Right lobe of liver (tissue), 6 donors: Measurements from ENCODE around the gene SYNGR1. TPM values are rescaled to one million over a fixed set of nuclear protein-coding genes. Genes with fewer than 3 reads are reported as not detected.
A peak's percentile ranks its signal among the peaks of the same experiment; 100 is the strongest.

Source experiments
- ATAC-seq, 4 donors: fragments of 200-7000 bp; cut with Tn5 transposase; one replicate each; pipeline ENCODE4 v1.9.1; 2020; ENCODE audit warnings: mild to moderate bottlenecking in 4 of 4, moderate library complexity in 4 of 4
- DNase-seq, 3 donors: peaks; one replicate each; pipeline ENCODE4 v3.0.0-alpha.2; 2020
- H3K27ac ChIP-seq, 3 donors: fragments of 200-600 bp; one replicate each; pipeline ENCODE4 v1.8.0; 2022
- H3K27me3 ChIP-seq, 2 donors: fragments of 200-600 bp; one replicate each; pipeline ENCODE4 v1.8.0; 2022
- H3K36me3 ChIP-seq, 4 donors: fragments of 200-600 bp; sonication (generic) in 1 of 4; one replicate each; pipeline versions ENCODE4 v1.5.1 to v1.8.0; 2017 to 2022; ENCODE audit warnings: control low read depth in 1 of 4
- H3K4me1 ChIP-seq, 4 donors: fragments of 200-600 bp; sonication (generic) in 1 of 4; one replicate each; pipeline versions ENCODE4 v1.5.1 to v1.8.0; 2017 to 2022; ENCODE audit warnings: control low read depth in 1 of 4
- H3K4me3 ChIP-seq, 3 donors: fragments of 200-600 bp; one replicate each; pipeline ENCODE4 v1.8.0; 2022
- H3K9me3 ChIP-seq, 4 donors: fragments of 200-600 bp; sonication (generic) in 1 of 4; one replicate each; pipeline versions ENCODE4 v1.5.1 to v1.8.0; 2017 to 2022; ENCODE audit warnings: control low read depth in 1 of 4
- POLR2A ChIP-seq: fragments of 450-650 bp; IDR thresholded peaks from one replicate; pipeline ENCODE4 v1.6.1; 2017; ENCODE audit warnings: antibody characterized with exemption, mild to moderate bottlenecking
- WGBS: methylation state at CpG from one replicate; pipeline ENCODE4 v1.1.6; 2018; ENCODE audit warnings: low coverage, low lambda C conversion rate; ENCODE audit not compliant: insufficient coverage; ENCODE audit errors: missing lambda C conversion rate; 5-methylcytosine and 5-hydroxymethylcytosine counted together
- intact Hi-C, 2 donors: fragments of 100-400 bp; cut with DNase I; formaldehyde crosslinking; loops; one replicate each; pipeline versions ENCODE4 v1.11.2 to v1.14.1; 2022
- total RNA-seq, 6 experiments: library from RNA; depleted of rRNA in 2 of 6; stranded (reverse); fragments of >200 nt in 2 of 6; fragmentation: NEBNext Ultra II Directional in 3 of 6; extraction: Animal tissue kit (Norgen Biotek cat#: 25700) in 3 of 6; gene quantifications; one replicate each; pipeline versions ENCODE4 v1.1.0 to v1.2.4, GENCODE V29; 2016 to 2023
- TF ChIP-seq, protein P1 (sequence below), 4 donors: fragments of 200-600 bp in 3 of 4; fragments of 450-650 bp in 1 of 4; IDR thresholded peaks; one replicate each; pipeline versions ENCODE4 v1.5.1 to v1.8.0; 2016 to 2022; ENCODE audit warnings: antibody characterized with exemption in 4 of 4, mild to moderate bottlenecking in 2 of 4
- donor health status: DM: no; HTN: yes; CAD: no.
- donor health status: DM: no; HTN: no; CAD: no.
- donor health status: DM: no; HTN: no; CAD: no.
- donor health status: DM: no; HTN: yes; CAD: no.
- donor health status: DM: no; HTN: yes; CAD: no.

SYNGR1 gene
- total RNA-seq, 6 experiments from 2014 or later: 0.74 to 3.2 (median 2.2) TPM

- DNase-seq: no peak
- H3K4me1 ChIP-seq: peaks cover 0 to 4% (median 0%) of the 10 kb centered on the region in 4 donors
- no peak overlapping the region for H3K27ac ChIP-seq
- intact Hi-C loops: no loop called here
- TF ChIP-seq, protein P1, sequence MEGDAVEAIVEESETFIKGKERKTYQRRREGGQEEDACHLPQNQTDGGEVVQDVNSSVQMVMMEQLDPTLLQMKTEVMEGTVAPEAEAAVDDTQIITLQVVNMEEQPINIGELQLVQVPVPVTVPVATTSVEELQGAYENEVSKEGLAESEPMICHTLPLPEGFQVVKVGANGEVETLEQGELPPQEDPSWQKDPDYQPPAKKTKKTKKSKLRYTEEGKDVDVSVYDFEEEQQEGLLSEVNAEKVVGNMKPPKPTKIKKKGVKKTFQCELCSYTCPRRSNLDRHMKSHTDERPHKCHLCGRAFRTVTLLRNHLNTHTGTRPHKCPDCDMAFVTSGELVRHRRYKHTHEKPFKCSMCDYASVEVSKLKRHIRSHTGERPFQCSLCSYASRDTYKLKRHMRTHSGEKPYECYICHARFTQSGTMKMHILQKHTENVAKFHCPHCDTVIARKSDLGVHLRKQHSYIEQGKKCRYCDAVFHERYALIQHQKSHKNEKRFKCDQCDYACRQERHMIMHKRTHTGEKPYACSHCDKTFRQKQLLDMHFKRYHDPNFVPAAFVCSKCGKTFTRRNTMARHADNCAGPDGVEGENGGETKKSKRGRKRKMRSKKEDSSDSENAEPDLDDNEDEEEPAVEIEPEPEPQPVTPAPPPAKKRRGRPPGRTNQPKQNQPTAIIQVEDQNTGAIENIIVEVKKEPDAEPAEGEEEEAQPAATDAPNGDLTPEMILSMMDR (IDR thresholded peaks at IDR 0.05): no peak
- no peak for TF ChIP-seq POLR2A
- H3K4me3 ChIP-seq: no peak overlapping the region
- H3K27me3 ChIP-seq: no peaks in the 10 kb centered on the region
- 47% methylated on average over 9 of the region's 9 CpGs for WGBS
- H3K9me3 ChIP-seq: no peaks in the 10 kb centered on the region
- H3K36me3 ChIP-seq: no peaks in the 10 kb centered on the region
- peak; percentile 15 to 63 (median 41) for ATAC-seq
Measured at GRCh38 chr22:39392341-39392948, 42.7 kb downstream of the SYNGR1 start.

GRCh38 chr22:39395936-39396796, 46.4 kb downstream of the SYNGR1 start:
- TF ChIP-seq, protein P1 (IDR thresholded peaks at IDR 0.05): no peak
- no peak for TF ChIP-seq POLR2A
- Histone ChIP-seq H3K27ac (no peak overlapping the region), H3K27me3 (no peaks in the 10 kb centered on the region), H3K36me3 (no peaks in the 10 kb centered on the region), H3K4me3 (no peak overlapping the region), H3K4me1 (peaks cover 0 to 10% (median 5%) of the 10 kb centered on the region in 4 donors), H3K9me3 (no peaks in the 10 kb centered on the region)
- DNase-seq: no peak
- intact Hi-C loops: no loop called here
- WGBS: 84% methylated on average over 11 of the region's 11 CpGs
- ATAC-seq: no peak

DNA sequence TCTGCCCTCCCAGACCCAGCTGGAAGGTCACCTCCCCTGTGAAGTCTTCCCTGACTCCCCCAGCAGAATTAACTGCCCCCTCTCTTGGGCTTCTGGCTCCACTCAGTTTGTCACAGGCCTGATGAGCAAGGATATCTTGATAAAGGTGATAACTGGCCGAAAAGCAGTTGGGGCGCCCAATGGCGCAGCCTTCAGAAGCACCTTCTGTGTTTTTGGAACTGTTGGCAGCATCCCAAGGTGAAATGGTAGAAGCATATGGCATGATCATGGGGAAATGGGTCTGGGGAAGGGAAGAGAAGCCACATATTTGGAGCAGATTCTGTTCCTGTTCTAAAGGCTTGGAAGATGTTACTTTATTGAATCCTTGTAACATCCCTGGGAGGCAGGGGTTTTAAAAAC, 47.0 kb downstream of the SYNGR1 start:
- Histone ChIP-seq H3K9me3 (no peaks in the 10 kb centered on the region), H3K27me3 (no peaks in the 10 kb centered on the region), H3K4me3 (no peak overlapping the region), H3K4me1 (peaks cover 0 to 16% (median 5%) of the 10 kb centered on the region in 4 donors), H3K27ac (no peak overlapping the region), H3K36me3 (no peaks in the 10 kb centered on the region)
- WGBS: 85% methylated on average over 3 of the region's 3 CpGs
- intact Hi-C loops: no loop called here
- DNase-seq: no peak
- TF ChIP-seq POLR2A: no peak
- TF ChIP-seq, protein P1 (IDR thresholded peaks at IDR 0.05): no peak
- no peak for ATAC-seq

DNA sequence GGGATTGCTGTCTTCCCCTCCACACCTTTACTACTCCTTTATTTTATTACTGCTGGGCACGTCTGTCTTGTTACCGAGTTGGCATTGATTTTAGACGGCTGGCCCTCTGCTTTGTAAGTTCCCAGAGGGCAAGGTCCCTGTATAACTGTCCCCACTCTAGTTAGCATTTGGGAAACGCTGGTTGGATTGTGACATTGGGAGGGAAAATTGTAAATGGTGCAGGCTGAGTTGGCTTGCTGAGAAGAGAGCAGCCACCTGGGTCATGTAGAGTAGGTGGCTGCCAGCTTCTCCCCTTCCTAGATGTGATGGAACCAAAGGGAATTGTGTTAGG, 51.5 kb downstream of the SYNGR1 start:
- intact Hi-C loops: no loop called here
- peak in 2 of 3 donors; percentile 2 to 61 for DNase-seq
- 25% methylated on average over 4 of the region's 4 CpGs for WGBS
- Histone ChIP-seq H3K27me3 (no peaks in the 10 kb centered on the region), H3K36me3 (no peaks in the 10 kb centered on the region), H3K27ac (no peak overlapping the region), H3K4me1 (peaks cover 0 to 17% (median 5%) of the 10 kb centered on the region in 4 donors), H3K4me3 (no peak overlapping the region), H3K9me3 (no peaks in the 10 kb centered on the region)
- ATAC-seq: peak in 1 of 4 donors; percentile 9
- TF ChIP-seq POLR2A: no peak
- TF ChIP-seq, protein P1 (IDR thresholded peaks at IDR 0.05): no peak
